ENCODE measurements around the gene AGPAT4. TPM values are rescaled to one million over a fixed set of nuclear protein-coding genes. Genes with fewer than 3 reads are reported as not detected.

Gene AGPAT4
- polyA plus RNA-seq, 3 donors, result 6.4 to 15.8 (median 6.9) TPM

- TF ChIP-seq CTCF (IDR thresholded peaks at IDR 0.05), result no peak
- no peak overlapping the region for H3K27ac Mint-ChIP-seq
- intact Hi-C loops (cut with micrococcal nuclease), result no loop called here
Observed at GRCh38 chr6:161191671-161192070, 82.2 kb downstream of the AGPAT4 start.

GRCh38 chr6:161191007-161191406 is 82.9 kb downstream of the AGPAT4 start:
- DNase-seq, result no peak
- Mint-ChIP-seq H3K36me3 (peaks cover 0 to 3% of the 10 kb centered on the region in 2 donors), H3K27me3 (ENCODE audit: low read depth in 3 of 3) (peaks cover 1 to 6% (median 1%) of the 10 kb centered on the region in 3 donors), H3K27ac (peak overlapping the region in 1 of 7 donors; percentile 51), H3K9me3 (peaks cover 0 to 5% (median 2%) of the 10 kb centered on the region in 7 donors), H3K4me3 (no peak overlapping the region), H3K4me1 (peaks cover 9% of the 10 kb centered on the region)
- H3K9ac ChIP-seq (ENCODE audit: insufficient read depth, low read length, poor library complexity, severe bottlenecking), result no peak overlapping the region
- no peak overlapping the region for H2AFZ ChIP-seq (ENCODE audit: insufficient read depth, low read depth, low read length, poor library complexity, severe bottlenecking)
- no CpG with 5 or more reads among the region's 2 CpGs for WGBS (ENCODE audit: insufficient coverage)
- intact Hi-C loops (cut with micrococcal nuclease), result no loop called here
- no peak overlapping the region for H3K4me2 ChIP-seq (replicated peaks; ENCODE audit: extremely low read depth, low read length, poor library complexity, severe bottlenecking)
- no peaks in the 10 kb centered on the region for H3K79me2 ChIP-seq (ENCODE audit: insufficient read depth, low read length)
- H3K27me3 ChIP-seq (ENCODE audit: control insufficient read depth in 2 of 2, insufficient read depth in 2 of 2, low read length in 2 of 2), result no peaks in the 10 kb centered on the region
- H3K4me3 ChIP-seq (replicated peaks in 1 of 3; ENCODE audit: low read depth in 2 of 3, low read length in 3 of 3), result no peak overlapping the region
- no peaks in the 10 kb centered on the region for H3K9me3 ChIP-seq (replicated peaks in 1 of 2; ENCODE audit: control insufficient read depth in 1 of 2, insufficient read depth in 1 of 2, low read length in 2 of 2)
- peaks cover 0 to 6% of the 10 kb centered on the region in 2 donors for H3K4me1 ChIP-seq (ENCODE audit: control insufficient read depth in 1 of 2, insufficient read depth in 2 of 2, low read length in 2 of 2)
- no peaks in the 10 kb centered on the region for H4K20me1 ChIP-seq (ENCODE audit: insufficient read depth, low read length)
- no peak overlapping the region for H3K27ac ChIP-seq (ENCODE audit: low read depth in 1 of 2, low read length in 2 of 2)
- no peak for TF ChIP-seq CTCF (IDR thresholded peaks at IDR 0.05)
- H3K36me3 ChIP-seq (replicated peaks in 1 of 2; ENCODE audit: control insufficient read depth in 1 of 2, insufficient read depth in 2 of 2, low read length in 2 of 2), result no peaks in the 10 kb centered on the region

More at GRCh38 chr6:161191671-161192070, 82.2 kb downstream of the AGPAT4 start:
- Histone ChIP-seq H3K4me2 (replicated peaks; ENCODE audit: extremely low read depth, low read length, poor library complexity, severe bottlenecking) (no peak overlapping the region), H3K9me3 (replicated peaks in 1 of 2; ENCODE audit: control insufficient read depth in 1 of 2, insufficient read depth in 1 of 2, low read length in 2 of 2) (no peaks in the 10 kb centered on the region), H3K9ac (ENCODE audit: insufficient read depth, low read length, poor library complexity, severe bottlenecking) (no peak overlapping the region), H3K79me2 (ENCODE audit: insufficient read depth, low read length) (no peaks in the 10 kb centered on the region), H3K27ac (ENCODE audit: low read depth in 1 of 2, low read length in 2 of 2) (no peak overlapping the region), H3K27me3 (ENCODE audit: control insufficient read depth in 2 of 2, insufficient read depth in 2 of 2, low read length in 2 of 2) (no peaks in the 10 kb centered on the region), H4K20me1 (ENCODE audit: insufficient read depth, low read length) (no peaks in the 10 kb centered on the region), H3K36me3 (replicated peaks in 1 of 2; ENCODE audit: control insufficient read depth in 1 of 2, insufficient read depth in 2 of 2, low read length in 2 of 2) (no peaks in the 10 kb centered on the region), H2AFZ (ENCODE audit: insufficient read depth, low read depth, low read length, poor library complexity, severe bottlenecking) (no peak overlapping the region), H3K4me1 (ENCODE audit: control insufficient read depth in 1 of 2, insufficient read depth in 2 of 2, low read length in 2 of 2) (no peaks in the 10 kb centered on the region), H3K4me3 (replicated peaks in 1 of 3; ENCODE audit: low read depth in 2 of 3, low read length in 3 of 3) (no peak overlapping the region)
- H3K36me3 Mint-ChIP-seq, result no peaks in the 10 kb centered on the region
- peaks cover 0 to 5% (median 2%) of the 10 kb centered on the region in 7 donors for H3K9me3 Mint-ChIP-seq
- no peak overlapping the region for H3K4me3 Mint-ChIP-seq
- H3K4me1 Mint-ChIP-seq, result peaks cover 2% of the 10 kb centered on the region
- H3K27me3 Mint-ChIP-seq (ENCODE audit: low read depth in 3 of 3), result peaks cover 0 to 4% (median under 1%) of the 10 kb centered on the region in 3 donors
- DNase-seq, result no peak
